HG02973 (cell line): ENCODE measurements around the gene DXO.
"Not testable (repeated sequence)": the region's sequence is repeated elsewhere in the genome, so short reads cannot be mapped to it uniquely, and the experiment has no call there.

Experiments
- ATAC-seq: cut with Tn5 transposase; IDR thresholded peaks from one replicate; pipeline ENCODE4 v1.9.1; 2021; ENCODE audit warnings: moderate library complexity; ENCODE audit not compliant: unreplicated experiment

The DXO gene

GRCh38 chr6:31971993-31972708, at the start of gene DXO:
Gene DXO, minus strand, starts transcription at chr6:31972138. Its CDS starts 463 bp downstream, at chr6:31971675.
- ATAC-seq = peak; percentile 71

- ATAC-seq = not testable (repeated sequence)
These were observed 42.6 kb upstream of the DXO start, which contains the start of gene C4B for GRCh38 chr6:32014547-32014946. Gene C4B, plus strand, starts transcription at chr6:32014795. Its CDS starts 51 bp downstream, at chr6:32014846.

- ATAC-seq = not testable (repeated sequence)
These were observed 41.8 kb upstream of the DXO start for GRCh38 chr6:32013738-32014137.

DNA sequence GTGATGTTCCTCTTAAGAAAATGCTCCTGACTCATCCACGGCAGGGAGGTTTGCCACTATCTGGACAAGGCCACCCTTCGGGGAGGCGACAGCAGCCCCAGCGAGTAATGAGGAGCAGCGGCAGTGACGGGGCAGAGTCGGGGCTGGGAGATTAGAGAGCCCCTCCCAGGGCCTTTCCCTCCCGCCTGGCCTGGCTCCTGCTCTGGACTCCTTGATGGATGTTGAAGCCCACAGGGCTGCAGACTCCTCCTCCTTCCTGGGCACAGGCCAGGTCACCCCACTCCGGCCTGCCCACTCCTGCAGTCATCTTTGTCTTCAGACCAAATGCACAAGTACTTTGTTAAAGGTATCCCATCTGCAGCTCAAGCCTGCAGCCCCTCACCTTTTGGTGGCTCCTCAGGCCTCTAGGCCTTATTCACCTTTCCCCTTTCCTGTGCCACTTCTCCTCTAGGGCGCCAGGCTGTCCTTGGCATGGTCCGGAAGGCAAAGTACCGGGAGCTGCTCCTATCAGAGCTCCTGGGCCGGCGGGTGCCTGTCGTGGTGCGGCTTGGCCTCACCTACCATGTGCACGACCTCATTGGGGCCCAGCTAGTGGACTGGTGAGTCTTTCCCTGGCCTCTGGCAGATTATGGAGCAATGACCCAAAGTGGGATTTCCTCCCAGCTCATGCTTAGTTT, 41.1 kb upstream of the DXO start:
- not testable (repeated sequence) for ATAC-seq

- ATAC-seq = not testable (repeated sequence)
These were observed 39.1 kb upstream of the DXO start for GRCh38 chr6:32010856-32011530.

GRCh38 chr6:32009537-32009936, 37.6 kb upstream of the DXO start:
- not testable (repeated sequence) for ATAC-seq

GRCh38 chr6:32008616-32009015, 36.7 kb upstream of the DXO start:
- ATAC-seq = not testable (repeated sequence)

- not testable (repeated sequence) for ATAC-seq
These were observed 36.1 kb upstream of the DXO start for GRCh38 chr6:32008037-32008436.

DNA sequence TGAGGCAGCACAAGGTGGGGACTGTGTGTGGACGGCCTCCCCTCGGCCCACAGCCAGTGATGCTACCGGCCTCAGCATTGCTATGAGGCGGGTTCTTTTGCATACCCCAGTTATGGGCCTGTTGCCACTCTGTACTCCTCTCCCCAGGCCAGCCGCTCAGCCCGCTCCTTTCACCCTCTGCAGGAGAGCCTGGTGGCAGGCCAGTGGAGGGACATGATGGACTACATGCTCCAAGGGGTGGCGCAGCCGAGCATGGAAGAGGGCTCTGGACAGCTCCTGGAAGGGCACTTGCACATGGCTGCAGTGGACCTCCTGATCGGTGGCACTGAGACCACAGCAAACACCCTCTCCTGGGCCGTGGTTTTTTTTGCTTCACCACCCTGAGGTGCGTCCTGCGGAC, 35.1 kb upstream of the DXO start:
- not testable (repeated sequence) for ATAC-seq

GRCh38 chr6:32005991-32006529, 34.1 kb upstream of the DXO start:
- ATAC-seq = not testable (repeated sequence)

DNA sequence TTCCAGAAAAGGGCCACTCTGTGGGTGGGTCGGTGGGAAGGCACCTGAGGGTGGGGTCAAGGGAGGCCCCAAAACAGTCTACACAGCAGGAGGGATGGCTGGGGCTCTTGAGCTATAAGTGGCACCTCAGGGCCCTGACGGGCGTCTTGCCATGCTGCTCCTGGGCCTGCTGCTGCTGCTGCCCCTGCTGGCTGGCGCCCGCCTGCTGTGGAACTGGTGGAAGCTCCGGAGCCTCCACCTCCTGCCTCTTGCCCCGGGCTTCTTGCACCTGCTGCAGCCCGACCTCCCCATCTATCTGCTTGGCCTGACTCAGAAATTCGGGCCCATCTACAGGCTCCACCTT, 33.6 kb upstream of the DXO start:
- ATAC-seq = not testable (repeated sequence)

- ATAC-seq = not testable (repeated sequence)
These were observed 33.1 kb upstream of the DXO start for GRCh38 chr6:32004864-32005537.

DNA sequence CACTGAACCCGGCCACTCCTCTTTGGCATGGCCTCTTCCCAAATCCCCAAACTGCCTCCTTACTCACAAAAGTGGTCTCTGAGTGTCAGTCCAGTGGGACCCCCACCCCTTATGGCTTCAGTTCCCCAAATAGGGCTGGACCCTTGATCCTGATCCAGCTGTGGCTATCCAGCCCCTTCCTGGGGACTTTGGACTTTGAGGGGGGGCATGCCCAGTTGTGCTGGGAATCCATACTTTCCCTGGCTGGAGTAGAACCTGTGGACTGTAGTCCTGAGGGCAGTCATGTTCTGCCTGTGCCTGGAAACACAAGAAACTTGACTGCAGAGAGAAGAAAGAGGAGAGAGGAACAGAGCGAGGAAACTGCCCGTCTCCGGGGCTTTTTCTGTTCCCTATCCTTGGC, 32.5 kb upstream of the DXO start:
- ATAC-seq = not testable (repeated sequence)

DNA sequence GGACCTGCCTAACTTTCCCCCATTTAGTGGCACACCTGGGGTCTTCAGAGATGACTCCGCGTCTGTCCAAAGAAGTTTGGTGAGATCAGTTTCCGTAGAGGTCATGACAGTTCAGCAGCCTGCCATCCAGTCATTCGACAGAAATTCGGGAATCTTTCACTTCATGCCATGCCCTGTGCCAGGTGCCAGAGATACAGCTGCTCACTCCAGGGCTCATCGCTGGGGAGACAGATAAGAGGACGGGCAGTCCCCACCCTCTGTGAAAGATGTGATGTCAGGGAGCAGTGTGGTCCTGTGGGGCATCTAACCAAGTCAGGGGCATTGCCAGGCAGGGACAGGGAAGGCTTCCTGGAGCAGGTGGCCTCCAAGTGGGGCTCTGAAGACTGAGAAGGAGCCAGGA, 31.4 kb upstream of the DXO start:
- not testable (repeated sequence) for ATAC-seq

DNA sequence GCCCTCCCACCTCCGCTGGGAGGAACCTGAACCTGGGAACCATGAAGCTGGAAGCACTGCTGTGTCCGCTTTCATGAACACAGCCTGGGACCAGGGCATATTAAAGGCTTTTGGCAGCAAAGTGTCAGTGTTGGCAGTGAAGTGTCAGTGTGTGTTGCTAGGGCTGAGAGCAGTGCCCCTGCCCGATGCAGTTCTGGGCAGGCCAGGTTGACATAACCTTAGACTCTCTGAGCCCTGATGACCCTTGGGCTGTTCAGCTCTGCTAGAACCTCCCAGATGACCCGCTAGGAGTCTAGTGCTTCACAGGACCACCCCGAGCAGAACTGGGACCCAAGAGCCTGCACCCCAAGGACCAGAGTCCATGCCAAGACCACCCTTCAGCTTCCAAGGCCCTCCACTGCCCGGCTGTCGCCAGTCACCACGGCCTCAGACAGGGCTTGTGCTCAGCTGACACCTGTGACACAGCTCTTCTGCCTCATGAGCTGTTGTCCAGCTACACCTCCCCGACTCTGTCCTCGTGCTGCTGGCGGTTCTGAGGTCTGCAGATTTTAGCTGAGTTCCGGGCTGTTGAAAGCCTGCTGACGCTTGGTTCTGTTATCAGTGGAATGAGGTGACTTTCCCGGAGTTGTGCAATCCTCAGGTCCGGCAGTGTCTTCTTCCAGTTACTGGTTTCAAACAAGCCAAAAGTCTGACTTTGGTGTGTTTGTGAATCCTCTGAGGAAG, 30.8 kb upstream of the DXO start:
- not testable (repeated sequence) for ATAC-seq

DNA sequence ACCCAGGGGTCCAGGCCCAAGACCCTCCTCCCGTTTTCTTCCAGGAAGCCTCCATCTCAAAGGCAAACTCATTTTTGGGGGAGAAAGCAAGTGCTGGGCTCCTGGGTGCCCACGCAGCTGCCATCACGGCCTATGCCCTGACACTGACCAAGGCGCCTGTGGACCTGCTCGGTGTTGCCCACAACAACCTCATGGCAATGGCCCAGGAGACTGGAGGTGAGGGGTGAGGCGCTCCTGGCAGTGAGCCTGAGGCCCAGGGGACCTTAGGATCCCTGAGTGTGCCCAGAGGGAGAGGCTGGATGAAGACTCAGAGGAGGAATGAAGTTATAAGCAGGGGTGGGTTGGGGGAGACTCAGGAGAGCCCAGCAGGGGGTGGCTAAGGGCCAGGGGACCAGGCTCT, 24.4 kb upstream of the DXO start:
- not testable (repeated sequence) for ATAC-seq

- not testable (repeated sequence) for ATAC-seq
These were observed 22.5 kb upstream of the DXO start for GRCh38 chr6:31994421-31994820.

GRCh38 chr6:31989363-31989762, 17.4 kb upstream of the DXO start:
- ATAC-seq = not testable (repeated sequence)

DNA sequence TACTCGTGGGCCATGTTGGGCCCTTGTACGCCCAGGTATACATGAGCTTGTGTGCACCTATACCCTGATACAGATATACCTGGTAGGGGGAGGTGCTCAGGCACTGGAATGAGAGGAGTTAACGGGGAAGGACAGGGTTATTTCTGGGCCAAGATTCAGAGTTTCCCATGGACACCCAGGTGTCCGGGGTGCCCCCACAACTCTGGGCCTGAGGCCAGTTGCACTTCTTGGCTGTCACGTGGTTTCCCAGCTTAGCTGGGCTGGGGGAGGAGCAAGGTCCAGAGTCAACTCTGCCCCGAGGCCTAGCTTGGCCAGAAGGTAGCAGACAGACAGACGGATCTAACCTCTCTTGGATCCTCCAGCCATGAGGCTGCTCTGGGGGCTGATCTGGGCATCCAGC, 9.8 kb upstream of the DXO start, which contains the start of gene C4A:
TSS of gene C4A (plus strand) at position 314 of the 400 bp plus-strand sequence. CDS start at position 365, 51 bp downstream.
- not testable (repeated sequence) for ATAC-seq

DNA sequence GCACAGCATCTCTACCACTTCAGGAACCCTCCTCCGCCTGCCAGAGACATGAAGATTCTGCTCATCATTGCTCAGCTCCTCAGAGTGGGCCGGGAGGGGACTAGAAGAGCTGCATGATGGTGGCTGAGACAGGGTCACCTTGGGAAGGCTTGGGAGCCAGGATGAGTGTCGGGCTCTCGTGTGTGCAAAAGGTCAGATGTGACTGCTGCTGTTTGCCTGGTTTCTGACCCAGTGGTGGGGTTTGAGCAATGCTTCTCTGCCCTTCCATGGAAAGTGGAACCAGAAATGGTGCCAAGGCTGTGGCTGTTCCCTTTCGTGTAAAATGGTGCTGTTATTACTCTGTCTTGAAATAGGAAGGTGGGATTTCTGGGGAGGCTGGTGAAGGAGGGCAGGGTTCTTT, 9.1 kb upstream of the DXO start:
- ATAC-seq = not testable (repeated sequence)
